NCI-H1092 (cell line): ENCODE measurements around the gene TCOF1.

ENCODE experiments used
- DNase-seq: peaks from one replicate; lab custom pipeline; 2025; lab: John Stamatoyannopoulos, UW

The TCOF1 gene

DNA sequence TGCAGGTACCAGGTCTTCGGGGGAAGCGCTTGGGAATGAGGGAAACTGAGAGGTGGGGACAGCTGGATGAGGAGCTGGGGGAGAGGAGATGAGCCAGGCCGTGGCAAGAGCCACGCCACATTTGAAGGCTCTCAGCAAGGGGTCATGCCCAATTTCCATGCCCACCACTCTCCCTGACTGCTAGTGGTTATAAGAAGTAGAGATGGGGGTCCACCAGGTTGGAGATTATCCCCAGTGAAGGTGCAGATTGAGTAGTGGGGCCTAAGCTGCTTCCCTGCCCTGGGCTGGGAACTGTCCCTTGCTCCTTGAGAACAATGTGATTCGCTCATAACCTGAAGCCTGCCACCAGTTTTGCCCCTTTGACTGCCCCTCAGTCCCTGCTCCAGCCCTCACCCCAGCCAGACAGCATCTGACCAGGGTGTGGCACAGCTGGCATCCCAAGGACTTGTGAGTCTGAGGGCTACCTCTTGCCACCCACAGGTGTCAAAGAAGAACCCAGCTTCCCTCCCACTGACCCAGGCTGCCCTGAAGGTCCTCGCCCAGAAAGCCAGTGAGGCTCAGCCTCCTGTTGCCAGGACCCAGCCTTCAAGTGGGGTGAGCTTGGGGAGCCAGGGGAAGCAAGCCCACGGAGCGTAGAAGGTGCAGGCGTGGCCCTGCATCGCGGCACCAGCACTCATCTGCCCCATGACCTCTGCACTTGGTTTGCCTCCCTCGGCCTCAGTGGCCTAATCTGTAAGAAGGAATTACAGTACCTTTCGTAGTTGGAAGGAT, 33.8 kb downstream of the TCOF1 start:
- DNase-seq, result no peak

DNA sequence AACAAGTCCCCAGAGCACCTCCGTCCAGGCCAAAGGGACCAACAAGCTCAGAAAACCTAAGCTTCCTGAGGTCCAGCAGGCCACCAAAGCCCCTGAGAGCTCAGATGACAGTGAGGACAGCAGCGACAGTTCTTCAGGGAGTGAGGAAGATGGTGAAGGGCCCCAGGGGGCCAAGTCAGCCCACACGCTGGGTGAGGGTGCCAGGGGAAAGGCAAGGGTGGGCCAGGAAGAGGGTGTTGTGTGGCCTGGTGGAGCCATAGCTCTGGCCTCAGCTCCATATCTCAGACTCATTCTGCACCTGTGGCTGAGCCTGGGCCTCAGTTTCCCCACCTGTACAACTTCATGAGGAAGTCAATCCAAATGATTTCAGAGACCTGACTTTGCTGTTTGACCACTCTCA, 34.5 kb downstream of the TCOF1 start:
- no peak for DNase-seq

DNA sequence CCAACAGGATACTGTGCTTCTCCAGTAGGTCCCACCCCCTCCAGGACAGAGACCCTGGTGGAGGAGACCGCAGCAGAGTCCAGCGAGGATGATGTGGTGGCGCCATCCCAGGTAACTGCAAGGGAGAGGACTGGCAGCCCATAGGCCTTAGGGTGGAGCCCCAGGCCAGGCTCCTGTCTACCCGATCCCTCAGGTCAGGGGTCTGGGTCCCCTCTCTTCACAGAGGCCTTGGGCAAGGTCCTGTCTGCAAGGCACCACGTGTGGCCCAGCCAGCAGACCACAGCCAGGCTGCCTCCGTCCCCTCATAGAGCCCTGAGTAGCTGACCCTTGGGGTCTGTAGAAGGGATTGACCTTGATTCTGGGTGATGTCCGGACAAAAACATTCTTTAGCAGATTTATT, 35.2 kb downstream of the TCOF1 start:
- no peak for DNase-seq

DNA sequence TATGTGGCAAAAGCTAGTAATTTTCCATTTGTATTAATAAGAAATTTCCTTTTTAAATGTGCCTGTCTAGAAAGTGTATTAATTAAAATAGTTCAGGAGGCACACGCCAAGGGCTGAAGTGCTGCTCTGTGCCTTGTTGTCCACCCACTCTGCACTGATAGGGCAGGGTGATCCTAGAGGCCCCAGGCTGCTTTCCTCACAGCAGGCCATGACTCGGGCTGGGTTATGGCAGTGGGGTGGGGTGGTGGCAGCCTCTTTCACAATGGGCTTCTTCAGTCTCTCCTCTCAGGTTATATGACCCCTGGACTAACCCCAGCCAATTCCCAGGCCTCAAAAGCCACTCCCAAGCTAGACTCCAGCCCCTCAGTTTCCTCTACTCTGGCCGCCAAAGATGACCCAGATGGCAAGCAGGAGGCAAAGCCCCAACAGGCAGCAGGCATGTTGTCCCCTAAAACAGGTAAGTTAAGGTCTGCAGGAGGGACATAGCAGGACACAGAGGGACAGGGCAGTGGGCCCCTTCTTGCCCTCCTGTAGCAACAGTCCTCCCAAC, 35.7 kb downstream of the TCOF1 start:
- DNase-seq, result no peak

DNA sequence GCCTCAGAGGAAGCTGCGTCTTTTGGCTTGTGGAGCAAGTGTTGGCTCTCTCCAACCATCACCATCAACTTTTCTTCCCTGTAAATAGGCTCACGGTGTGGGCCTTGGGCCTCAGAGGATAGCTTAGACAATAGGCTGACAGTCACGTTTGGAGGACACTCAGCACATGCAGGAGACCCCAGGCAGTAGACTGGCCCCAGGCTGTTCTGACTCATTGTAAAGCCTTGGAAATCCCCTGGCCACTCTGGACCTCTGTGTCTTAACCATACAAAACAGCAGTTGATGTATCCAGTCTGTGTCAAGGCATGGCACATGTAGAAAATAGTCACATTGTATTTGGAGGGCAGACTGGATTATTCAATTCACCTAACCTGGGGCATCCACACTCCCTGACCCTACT, 36.6 kb downstream of the TCOF1 start:
- DNase-seq, result no peak

DNA sequence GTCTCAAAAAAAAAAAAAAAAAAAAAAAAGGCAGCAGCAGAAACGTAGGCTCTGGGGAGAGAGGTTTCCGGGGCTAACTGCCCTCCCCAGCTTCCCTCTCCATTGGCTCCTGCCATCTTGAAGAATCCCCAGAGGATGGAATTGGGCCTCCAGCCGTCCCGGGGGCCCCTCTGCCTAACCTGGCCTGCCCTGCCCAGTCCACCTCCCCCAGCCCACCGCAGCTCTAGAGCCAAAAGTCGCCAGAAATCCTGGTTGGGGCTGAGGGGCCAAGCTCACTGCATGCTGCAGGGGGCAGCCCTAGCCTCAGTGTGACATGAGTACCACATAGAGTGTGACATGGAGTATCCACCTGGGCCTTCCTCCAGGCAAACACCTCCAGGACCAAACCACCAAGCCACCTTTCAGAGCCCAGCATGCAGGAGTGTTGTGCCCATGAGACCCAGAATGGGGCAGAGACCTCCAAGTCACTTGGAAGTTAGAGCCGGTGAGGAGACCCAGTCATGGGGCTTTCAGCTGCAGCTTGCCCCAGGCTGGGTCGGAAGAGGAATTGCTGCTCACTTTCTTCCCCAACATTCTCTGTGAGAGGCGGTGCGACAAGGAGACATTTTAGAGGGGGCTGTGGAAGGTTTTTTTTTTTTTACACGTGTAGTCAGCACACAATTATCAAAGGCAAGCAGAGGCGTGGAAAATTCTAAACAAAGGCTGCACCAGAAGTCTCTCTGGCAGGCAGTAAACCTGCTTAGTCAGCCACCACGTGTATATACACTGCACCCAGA, 37.6 kb downstream of the TCOF1 start:
- DNase-seq, result no peak

DNA sequence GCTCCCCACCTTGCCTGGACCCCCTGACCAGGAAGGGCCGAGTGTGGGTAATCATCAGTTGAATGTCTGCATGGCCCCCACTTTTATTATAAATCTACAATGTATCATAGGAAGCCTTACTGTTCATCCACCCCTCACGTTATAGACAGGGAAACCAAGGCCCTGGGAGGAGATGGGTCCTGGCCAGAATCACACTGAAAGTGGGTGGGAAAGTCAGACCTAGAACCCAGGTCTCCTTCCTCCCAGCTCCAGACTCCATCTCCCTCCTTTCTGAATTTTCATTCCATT, 38.1 kb downstream of the TCOF1 start:
- DNase-seq, result no peak

DNA sequence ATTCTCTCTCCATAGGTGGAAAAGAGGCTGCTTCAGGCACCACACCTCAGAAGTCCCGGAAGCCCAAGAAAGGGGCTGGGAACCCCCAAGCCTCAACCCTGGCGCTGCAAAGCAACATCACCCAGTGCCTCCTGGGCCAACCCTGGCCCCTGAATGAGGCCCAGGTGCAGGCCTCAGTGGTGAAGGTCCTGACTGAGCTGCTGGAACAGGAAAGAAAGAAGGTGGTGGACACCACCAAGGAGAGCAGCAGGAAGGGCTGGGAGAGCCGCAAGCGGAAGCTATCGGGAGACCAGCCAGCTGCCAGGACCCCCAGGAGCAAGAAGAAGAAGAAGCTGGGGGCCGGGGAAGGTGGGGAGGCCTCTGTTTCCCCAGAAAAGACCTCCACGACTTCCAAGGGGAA, 38.8 kb downstream of the TCOF1 start:
- DNase-seq, result no peak

DNA sequence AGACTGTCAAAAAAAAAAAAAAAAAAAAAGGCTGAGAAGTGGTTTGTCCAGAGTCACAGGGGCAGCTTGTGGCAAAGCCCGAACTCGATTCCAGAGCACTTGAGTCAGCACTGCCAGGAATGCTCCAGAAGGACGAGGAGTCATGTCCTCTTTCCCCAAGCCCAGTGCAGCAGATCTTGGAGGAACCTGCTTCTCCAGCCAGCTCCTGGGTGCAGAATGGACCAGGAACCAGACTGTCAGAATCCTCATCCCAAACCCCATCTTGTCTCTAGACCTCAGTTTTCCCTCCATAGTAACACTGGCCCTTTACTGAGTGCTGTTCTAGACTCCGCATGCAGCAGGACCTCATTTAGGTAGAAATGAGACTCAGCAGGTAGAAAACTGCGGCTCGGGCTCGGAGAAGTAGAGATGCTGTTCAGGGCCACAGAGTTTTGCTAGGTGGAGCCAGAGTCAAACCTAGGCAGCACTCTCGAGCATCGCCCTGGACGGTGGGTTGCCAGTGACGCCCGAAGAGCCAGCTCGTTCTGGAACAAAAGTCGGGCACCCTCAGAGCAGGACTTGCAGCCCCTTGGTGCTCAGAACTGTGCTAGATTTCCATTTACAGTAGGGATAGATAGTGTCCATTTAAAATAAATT, 39.8 kb downstream of the TCOF1 start:
- no peak for DNase-seq

DNA sequence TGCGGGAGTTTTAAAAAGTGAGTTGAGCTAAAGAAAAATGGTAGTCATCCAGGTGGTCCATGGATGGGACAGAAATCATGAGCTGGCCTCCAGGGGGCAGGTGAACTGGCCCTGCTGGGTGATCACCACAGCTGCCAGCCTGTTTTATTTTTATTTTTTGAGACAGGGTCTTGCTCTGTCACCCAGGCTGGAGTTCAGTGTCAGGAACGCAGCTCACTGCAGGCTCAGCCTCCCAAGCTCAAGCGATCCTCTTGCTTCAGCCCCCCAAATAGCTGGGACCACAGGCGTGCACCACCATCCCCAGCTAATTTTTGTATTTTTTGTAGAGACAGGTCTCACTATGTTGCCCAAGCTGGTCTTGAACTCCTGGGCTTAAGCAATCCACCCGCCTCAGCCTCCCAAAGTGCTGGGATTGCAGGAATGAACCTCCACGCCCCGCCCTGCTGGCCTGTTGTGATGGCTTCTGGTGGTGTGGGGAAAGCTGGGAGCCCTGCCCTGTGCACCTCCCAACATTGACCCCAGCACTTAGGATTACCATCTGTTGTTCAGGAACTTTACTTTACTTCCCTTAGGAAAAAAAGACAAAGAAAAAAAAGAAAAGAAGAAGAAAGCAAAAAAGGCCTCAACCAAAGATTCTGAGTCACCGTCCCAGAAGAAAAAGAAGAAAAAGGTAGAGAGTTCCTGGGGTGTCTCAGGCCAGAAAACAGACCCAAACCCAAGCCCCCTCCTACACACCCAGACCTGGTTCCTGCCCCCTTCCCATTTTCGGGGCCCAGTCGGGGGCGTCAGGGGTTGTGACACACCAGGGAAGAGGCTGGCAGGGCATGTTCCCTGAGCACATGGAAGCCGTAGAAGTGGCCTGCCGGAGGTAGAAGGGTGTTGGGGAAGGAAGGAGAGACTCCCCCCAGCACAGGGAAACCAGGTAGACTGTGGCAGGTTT, 40.6 kb downstream of the TCOF1 start:
- no peak for DNase-seq

DNA sequence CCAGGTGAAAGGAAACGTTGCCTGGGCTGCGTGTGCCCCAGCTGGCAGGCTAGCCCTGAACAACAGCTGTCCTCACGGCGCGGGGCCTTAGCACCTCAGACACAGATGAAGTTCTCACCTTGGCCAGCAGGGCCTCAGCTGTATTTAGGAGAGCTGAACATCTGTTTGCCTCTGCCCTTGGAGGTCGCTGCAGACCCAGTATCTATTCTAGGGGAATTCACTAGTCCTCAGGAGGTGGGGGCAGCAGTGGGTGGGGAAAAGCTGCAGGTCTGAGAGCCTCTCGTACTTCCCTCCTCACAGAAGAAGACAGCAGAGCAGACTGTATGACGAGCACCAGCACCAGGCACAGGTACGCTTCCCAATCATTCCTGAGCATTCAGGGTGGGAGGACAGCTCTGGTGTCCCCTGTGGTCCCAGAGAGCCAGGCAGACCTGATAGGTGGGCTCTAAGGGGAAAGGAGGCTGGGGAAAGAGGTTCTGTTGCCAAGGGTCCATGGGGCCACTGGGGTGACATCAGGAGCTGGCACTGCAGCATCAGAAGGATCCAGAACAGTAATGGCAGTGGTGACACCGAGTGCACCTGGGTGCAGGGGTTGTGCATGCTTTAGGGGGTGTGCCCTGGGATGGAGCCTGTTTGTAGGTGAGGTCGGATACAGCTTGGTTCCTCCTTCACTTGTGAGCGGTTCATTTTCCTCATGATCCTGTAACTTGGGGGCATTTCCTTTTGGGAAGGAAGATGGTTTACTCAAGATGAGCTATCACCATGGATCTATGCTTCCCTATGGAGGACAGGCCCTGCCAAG, 41.4 kb downstream of the TCOF1 start:
- no peak for DNase-seq

DNA sequence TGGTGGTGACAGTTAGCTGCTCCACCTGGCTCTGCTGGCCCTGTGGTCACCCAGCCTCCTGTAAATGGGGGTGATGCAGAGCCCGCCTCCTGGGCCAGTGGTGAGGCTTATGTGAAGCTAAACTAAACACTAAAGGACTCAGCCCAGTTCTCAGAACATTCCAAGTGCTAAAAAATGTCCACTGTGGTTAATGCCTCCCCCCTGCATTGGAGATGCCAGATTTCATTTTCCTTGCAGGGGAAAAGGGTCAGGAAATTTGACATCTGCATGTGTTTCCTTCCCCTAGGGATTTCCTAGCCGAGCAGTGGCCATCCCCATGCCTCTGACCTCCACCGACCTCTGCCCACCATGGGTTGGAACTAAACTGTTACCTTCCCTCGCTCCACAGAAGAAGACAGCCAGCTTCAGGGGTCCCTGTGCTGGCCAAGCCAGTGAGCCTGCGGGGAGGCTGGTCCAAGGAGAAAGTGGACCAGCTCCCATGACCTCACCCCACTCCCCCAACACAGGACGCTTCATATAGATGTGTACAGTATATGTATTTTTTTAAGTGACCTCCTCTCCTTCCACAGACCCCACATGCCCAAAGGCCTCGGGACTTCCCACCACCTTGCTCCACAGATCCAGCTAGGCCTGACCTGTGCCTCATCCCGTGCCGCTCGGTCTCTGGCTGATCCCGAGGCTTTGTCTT, 42.2 kb downstream of the TCOF1 start:
- DNase-seq, result no peak

DNA sequence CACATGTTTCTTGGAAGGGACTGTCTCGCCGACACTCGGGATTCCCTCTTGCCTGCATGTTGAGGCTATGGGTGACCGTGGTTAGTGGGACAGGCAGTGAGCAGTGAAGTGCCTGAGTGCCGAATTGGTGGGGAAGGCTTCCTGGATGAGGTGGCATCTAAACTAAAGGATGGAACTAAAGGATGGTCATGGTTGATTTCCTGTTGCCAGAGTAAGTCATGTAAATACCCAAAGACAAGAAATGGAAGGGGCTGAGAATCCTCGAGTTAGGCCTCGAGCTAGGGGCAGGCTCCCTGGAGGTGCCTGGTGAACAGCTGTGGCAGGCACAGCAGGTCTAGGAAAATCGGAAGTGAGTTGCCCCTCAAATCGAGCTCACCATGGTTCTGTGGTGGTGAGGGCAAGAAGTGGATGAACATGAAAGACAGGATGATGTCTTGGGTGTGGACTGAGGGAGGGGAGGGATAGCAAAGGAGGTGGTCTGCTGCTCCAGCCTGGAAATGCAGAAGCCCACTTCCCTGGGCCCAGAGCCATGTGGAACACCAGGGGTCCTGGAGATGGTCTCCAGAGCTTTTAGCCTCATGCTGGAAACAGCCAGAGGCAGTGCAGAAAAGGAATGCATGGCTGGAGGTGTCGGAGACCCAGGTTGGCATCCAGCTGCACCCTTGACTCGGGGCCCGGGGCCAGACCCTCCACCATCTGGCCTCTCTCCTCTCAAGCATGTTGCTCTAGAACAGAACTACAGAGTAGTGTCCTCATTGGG, 43.0 kb downstream of the TCOF1 start:
- no peak for DNase-seq

DNA sequence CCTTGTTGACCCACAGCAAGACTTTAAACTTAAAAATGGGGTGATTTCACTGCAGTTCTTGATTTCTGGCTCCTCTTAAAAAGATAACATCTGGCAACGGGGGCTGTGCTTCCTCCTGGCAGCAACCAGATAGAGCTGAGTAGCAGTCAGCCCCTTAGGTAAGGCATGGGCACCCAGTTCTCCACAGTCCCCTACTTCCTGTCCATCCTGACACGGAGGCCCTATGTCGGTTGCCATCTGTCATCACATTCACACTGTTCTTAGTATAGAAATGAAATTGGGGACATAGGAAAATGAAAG, 43.5 kb downstream of the TCOF1 start:
- DNase-seq, result no peak

DNA sequence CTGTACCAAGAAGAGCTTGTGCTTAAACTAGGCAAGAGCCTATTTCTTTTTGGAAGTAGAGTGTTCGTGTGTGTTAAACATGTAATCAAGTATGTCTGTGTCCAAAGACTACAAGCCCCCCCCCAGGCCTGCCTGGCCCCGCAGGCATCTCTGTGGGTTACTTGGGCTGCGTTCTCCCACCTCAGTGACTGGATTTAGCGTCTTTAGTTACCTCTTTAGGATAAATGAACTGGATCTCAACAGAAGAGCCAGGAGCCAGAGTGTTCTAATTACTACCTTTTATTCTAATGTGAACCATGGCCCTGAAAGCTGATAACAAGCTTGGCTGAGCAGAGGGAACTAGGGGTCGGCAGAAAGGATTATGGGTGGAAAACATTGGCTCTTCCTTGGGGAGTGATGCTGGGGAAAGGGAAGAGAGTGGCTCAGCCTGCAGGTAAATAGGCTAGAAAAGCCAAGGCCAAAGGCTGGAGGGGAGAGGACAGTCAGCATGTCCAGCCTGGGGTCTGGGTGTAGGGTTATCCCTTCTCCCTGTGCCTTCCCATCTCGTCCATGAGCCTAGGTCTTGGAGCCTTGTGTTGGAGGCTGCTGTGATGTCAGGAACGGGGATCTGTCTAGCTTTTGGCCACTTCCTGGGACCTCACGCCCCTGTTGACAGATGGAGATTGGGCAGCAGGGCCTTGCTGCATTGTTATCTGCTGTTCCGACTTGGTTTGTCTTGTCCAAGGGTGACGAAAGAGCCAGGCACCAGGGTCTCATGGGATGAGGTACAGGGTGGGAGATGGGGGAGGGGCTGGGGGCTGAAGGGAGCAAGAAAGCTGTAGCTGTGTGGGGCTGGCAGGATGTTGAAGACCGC, 44.1 kb downstream of the TCOF1 start:
- no peak for DNase-seq

DNA sequence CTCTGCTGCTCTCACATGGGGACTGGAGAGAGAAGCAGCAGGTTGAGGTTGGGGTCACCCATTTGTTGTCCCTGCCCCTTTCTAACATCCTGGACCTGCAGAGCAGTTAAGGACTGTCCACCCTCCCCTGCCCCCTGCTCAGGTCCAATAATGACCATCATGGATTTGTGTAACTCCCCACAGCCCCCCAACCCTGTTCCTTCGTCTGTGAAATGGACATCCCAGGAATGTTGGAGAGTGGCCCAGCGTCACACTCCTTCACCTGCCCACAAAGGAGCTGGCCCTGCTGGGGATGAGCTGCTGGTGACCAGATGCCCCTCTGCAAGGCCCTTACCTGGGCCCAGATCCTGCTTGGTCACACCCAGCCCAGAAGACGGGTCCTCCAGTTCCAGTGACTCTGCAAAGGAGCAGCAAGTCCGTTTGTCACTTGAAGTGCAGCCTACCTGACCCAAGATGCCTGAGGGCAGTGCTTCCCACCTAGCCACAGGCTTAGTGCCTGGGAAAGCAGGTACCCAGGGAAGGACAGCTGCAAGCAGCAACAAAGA, 44.8 kb downstream of the TCOF1 start:
- no peak for DNase-seq

DNA sequence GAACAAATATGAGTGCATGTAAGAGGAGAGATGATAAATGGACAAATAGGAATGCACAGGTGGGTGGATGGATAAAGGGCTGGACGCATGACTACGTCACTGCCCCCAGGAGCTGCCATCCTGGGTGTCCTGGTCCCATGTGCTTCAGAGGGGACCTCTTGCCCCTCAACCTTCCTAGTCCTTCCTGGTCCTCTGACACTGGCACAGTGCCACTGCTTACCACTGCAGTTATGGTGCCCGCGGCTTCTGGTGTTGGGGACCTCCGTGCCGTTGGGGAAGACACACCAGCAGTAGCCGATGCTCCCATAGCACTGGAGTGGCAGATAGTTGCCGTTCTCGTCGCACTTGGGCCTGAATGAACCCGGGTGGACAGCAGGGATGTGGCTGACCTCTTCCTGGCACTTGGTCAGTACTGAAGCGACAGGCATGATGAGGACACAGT, 45.4 kb downstream of the TCOF1 start:
- no peak for DNase-seq

DNA sequence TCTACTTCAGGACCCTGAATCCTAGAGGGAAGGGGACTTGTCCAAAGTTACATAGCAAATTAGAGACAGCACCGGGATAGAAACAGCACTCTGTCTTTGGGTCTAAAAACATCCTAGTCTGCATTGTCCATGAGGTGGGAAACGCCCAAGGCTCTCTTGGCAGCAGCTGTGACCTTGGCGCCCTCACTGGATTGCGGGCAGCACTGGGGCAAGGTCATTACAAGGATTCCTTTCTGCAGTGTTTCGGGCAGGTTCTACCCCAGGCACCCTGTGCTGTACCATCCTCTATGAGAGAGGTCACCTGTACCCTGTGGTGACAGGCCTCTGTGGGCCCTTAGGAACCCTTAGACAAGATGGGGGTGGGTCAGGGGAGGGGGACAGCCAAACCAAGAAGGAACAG, 46.6 kb downstream of the TCOF1 start:
- DNase-seq, result no peak

DNA sequence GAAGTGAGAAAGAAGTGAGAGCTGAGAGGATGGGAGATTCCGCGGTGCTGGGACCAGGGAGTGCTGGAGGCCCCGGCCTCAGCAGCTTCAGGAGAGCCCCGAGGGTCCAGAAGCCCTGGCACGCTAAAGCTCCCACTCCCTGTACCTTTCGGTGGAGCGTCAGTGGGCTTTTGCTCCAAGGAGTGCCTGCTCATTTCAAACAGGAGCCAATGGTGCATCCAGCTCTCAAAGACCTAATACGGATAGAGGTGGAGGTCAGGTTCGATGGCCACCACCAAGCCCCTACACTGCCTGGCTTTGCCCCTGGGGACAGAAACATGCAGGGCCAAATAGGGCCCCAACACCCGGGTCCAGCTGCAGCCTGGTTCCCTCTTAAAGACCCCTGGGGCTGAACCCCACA, 47.0 kb downstream of the TCOF1 start:
- no peak for DNase-seq
